Activated effector memory CD4-positive, alpha-beta T cell treated with anti-CD3 and anti-CD28 coated beads, Interleukin-2, amount 50 U/mL, for 16 hours (primary cell): ENCODE results near the gene ZFAND4.
"Not testable (repeated sequence)": the region's sequence is repeated elsewhere in the genome, so short reads cannot be mapped to it uniquely, and the experiment has no call there.

ENCODE experiments used
- DNase-seq: peaks from one replicate; pipeline ENCODE4 v3.0.0-alpha.2; 2020

The ZFAND4 gene

GRCh38 chr10:45586028-45586824, 86.3 kb downstream of the ZFAND4 start:
- no peak for DNase-seq

GRCh38 chr10:45585131-45585530, 87.4 kb downstream of the ZFAND4 start:
- DNase-seq: no peak

- DNase-seq: no peak
Measured at GRCh38 chr10:45582386-45582781, 90.2 kb downstream of the ZFAND4 start.

- DNase-seq: no peak
Measured at GRCh38 chr10:45581582-45582385, 90.8 kb downstream of the ZFAND4 start.

- DNase-seq: no peak
Measured at GRCh38 chr10:45581216-45581549, 91.4 kb downstream of the ZFAND4 start.

GRCh38 chr10:45580371-45581215, 92.0 kb downstream of the ZFAND4 start:
- no peak for DNase-seq

- DNase-seq: no peak
Measured at GRCh38 chr10:45578384-45578971, 94.1 kb downstream of the ZFAND4 start.

GRCh38 chr10:45575966-45576597, 96.5 kb downstream of the ZFAND4 start:
- no peak for DNase-seq

GRCh38 chr10:45575032-45575761, 97.4 kb downstream of the ZFAND4 start:
- DNase-seq: not testable (repeated sequence)

GRCh38 chr10:45569471-45569870, 103.1 kb downstream of the ZFAND4 start:
- DNase-seq: no peak

- DNase-seq: no peak
Measured at GRCh38 chr10:45566415-45566814, 106.2 kb downstream of the ZFAND4 start.
